ENCODE measurements around the gene OSTC.

OSTC gene

DNA sequence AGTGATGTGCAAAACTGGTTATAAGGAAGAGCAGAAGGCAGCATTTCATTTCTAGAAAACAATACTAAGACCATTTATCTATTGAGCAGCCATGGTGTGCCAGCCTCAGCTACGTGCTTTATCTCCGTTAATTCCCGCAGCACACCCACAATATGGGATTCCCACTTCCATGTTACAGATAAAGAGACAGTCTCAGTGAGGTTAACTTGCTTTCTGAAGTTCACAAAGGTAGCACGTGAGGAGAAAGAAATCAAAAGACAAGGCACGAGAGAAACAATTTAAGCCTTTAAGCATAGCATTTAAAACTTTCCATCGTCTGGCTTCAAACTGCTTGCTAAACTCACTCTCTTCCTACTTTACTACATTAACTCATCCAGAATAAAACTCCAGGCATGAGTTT, 38.0 kb upstream of the OSTC start:
- no peak overlapping the region for H2AFZ ChIP-seq (ENCODE audit: low read length)
- H3K9me2 ChIP-seq (replicated peaks; ENCODE audit: low read depth, low read length), result no peaks in the 10 kb centered on the region
- no peaks in the 10 kb centered on the region for H3K9me3 ChIP-seq (ENCODE audit: insufficient read depth, low read depth, low read length)
- no peaks in the 10 kb centered on the region for H3K4me1 ChIP-seq (ENCODE audit: insufficient read depth, low read length, poor library complexity, severe bottlenecking)
- H3K36me3 ChIP-seq (ENCODE audit: insufficient read depth, low read length), result no peaks in the 10 kb centered on the region
- no peaks in the 10 kb centered on the region for H4K20me1 ChIP-seq (ENCODE audit: insufficient read depth, low read length, poor library complexity, severe bottlenecking)
- H3K9ac ChIP-seq (ENCODE audit: low read depth, low read length, poor library complexity, severe bottlenecking), result no peak overlapping the region
- H3K79me2 ChIP-seq (ENCODE audit: insufficient read depth, low read length), result no peaks in the 10 kb centered on the region
- no peaks in the 10 kb centered on the region for H3K27me3 ChIP-seq (ENCODE audit: insufficient read depth, low read length, poor library complexity, severe bottlenecking)
- H3K4me3 ChIP-seq (ENCODE audit: low read length, poor library complexity, severe bottlenecking), result no peak overlapping the region
- TF ChIP-seq EZH2phosphoT487 (IDR thresholded peaks at IDR 0.05; ENCODE audit: borderline replicate concordance), result no peak
- TF ChIP-seq, protein P1, sequence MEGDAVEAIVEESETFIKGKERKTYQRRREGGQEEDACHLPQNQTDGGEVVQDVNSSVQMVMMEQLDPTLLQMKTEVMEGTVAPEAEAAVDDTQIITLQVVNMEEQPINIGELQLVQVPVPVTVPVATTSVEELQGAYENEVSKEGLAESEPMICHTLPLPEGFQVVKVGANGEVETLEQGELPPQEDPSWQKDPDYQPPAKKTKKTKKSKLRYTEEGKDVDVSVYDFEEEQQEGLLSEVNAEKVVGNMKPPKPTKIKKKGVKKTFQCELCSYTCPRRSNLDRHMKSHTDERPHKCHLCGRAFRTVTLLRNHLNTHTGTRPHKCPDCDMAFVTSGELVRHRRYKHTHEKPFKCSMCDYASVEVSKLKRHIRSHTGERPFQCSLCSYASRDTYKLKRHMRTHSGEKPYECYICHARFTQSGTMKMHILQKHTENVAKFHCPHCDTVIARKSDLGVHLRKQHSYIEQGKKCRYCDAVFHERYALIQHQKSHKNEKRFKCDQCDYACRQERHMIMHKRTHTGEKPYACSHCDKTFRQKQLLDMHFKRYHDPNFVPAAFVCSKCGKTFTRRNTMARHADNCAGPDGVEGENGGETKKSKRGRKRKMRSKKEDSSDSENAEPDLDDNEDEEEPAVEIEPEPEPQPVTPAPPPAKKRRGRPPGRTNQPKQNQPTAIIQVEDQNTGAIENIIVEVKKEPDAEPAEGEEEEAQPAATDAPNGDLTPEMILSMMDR (conservative IDR thresholded peaks at IDR 0.05; ENCODE audit: low read length), result no peak
- no peaks in the 10 kb centered on the region for H3F3A ChIP-seq (ENCODE audit: low read depth)
- H3K4me2 ChIP-seq (ENCODE audit: low read depth, low read length, poor library complexity, severe bottlenecking), result no peak overlapping the region

DNA sequence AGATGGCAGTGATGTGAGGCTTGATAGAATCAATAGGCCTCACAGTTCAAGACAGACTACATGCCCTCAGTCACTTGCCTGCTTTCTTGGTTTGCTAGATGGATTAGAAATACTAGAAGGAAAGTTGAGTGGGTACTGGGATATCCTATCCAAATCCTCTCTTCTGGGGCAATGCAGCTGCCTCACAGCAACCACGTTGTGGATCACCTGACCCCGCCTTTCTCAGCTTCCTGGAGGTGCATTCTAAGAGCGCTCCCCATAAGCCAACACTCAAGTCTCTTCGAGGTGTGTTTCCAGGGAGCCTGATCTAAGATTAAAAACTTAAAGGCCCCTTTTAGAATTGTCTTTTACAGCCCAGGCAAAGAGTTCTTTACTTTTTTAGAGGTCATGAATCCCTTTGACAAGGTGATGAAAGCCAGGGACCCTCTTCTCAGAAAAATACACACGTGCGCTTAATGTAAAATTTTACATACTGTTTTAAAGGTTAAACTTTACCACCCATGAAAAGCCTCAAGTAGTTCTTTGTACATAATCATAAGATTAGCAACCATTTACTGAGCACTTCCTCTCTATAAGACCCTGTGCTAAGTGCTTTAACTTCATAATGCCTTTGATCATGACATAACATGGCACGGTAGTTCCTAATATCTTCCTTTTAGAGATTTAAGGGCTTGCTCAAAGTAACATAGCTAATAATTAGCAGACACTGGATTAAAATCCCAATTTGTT, 30.9 kb upstream of the OSTC start:
- Histone ChIP-seq H3K79me2 (ENCODE audit: insufficient read depth, low read length) (peaks cover 42% of the 10 kb centered on the region), H3K27me3 (ENCODE audit: insufficient read depth, low read length, poor library complexity, severe bottlenecking) (peaks cover 7% of the 10 kb centered on the region), H3K4me3 (ENCODE audit: low read length, poor library complexity, severe bottlenecking) (peak overlapping the region; percentile 85), H4K20me1 (ENCODE audit: insufficient read depth, low read length, poor library complexity, severe bottlenecking) (peaks cover 41% of the 10 kb centered on the region), H2AFZ (ENCODE audit: low read length) (peak overlapping the region; percentile 86), H3K4me2 (ENCODE audit: low read depth, low read length, poor library complexity, severe bottlenecking) (peak overlapping the region; percentile 77), H3K4me1 (ENCODE audit: insufficient read depth, low read length, poor library complexity, severe bottlenecking) (peaks cover 47% of the 10 kb centered on the region), H3K36me3 (ENCODE audit: insufficient read depth, low read length) (peaks cover 31% of the 10 kb centered on the region; the same call in 1 of the 2 replicates), H3K9ac (ENCODE audit: low read depth, low read length, poor library complexity, severe bottlenecking) (peak overlapping the region; percentile 39), H3K9me2 (replicated peaks; ENCODE audit: low read depth, low read length) (no peaks in the 10 kb centered on the region), H3F3A (ENCODE audit: low read depth) (no peaks in the 10 kb centered on the region), H3K9me3 (ENCODE audit: insufficient read depth, low read depth, low read length) (no peaks in the 10 kb centered on the region)
- TF ChIP-seq, protein P1 (conservative IDR thresholded peaks at IDR 0.05; ENCODE audit: low read length), result no peak

DNA sequence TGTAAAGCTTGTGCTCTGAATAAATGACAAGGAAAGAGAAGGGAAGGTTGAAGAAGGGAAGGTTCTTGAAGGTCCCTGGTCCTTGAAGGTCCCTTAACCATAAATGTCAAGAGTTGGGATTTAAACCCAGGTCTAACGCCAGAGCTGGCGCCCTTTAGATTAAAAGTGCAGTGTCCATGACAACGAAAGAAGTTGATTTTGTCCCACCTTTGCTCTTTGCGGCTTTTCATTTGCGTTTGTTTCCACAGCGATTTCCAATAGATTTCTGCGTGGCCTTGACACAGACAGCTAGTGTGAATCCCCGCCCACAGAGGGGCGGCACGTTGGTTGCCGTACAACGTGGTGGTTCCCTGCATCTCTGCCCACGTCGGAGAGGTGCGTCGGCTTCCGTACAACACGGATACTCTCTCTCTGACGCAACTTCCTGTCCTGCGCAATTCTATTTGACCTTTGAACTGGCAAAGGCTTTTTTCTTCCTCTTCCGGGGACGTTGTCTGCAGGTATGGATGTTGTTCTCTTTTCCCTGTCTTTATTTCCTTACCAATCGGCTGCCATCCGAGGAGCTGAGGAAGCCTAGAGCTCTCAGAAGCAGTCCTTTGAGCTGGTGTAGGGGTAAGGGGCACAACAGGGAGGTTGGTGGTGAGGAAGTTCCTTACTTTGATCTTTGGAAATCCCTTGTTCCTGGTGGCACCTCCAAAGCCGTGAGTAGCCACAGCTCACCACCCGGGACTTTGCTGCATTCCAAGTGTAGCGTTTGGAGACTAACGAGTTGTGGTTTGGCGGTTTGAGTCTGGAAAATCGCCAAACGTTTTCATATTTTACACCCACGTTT, 30.1 kb upstream of the OSTC start, which contains the start of gene RPL34:
Gene RPL34, plus strand, starts transcription at position 476 of the 832 bp plus-strand sequence. CDS start 1,384 bp downstream, outside the sequence.
- Histone ChIP-seq H4K20me1 (ENCODE audit: insufficient read depth, low read length, poor library complexity, severe bottlenecking) (peaks cover 45% of the 10 kb centered on the region), H3K9me3 (ENCODE audit: insufficient read depth, low read depth, low read length) (no peaks in the 10 kb centered on the region), H3K4me1 (ENCODE audit: insufficient read depth, low read length, poor library complexity, severe bottlenecking) (peaks cover 50% of the 10 kb centered on the region), H3K4me2 (ENCODE audit: low read depth, low read length, poor library complexity, severe bottlenecking) (peak within 1 kb of the TSS; percentile 95), H3F3A (ENCODE audit: low read depth) (no peaks in the 10 kb centered on the region), H3K27me3 (ENCODE audit: insufficient read depth, low read length, poor library complexity, severe bottlenecking) (peaks cover 7% of the 10 kb centered on the region), H2AFZ (ENCODE audit: low read length) (peak within 1 kb of the TSS; percentile 86), H3K9me2 (replicated peaks; ENCODE audit: low read depth, low read length) (no peaks in the 10 kb centered on the region), H3K79me2 (ENCODE audit: insufficient read depth, low read length) (peaks cover 50% of the 10 kb centered on the region), H3K36me3 (ENCODE audit: insufficient read depth, low read length) (peaks cover 38% of the 10 kb centered on the region; the same call in 1 of the 2 replicates), H3K4me3 (ENCODE audit: low read length, poor library complexity, severe bottlenecking) (peak within 1 kb of the TSS; percentile 85), H3K9ac (ENCODE audit: low read depth, low read length, poor library complexity, severe bottlenecking) (peak within 1 kb of the TSS; percentile 92)
- TF ChIP-seq EZH2phosphoT487 (IDR thresholded peaks at IDR 0.05; ENCODE audit: borderline replicate concordance), result no peak
- TF ChIP-seq, protein P1 (conservative IDR thresholded peaks at IDR 0.05; ENCODE audit: low read length), result no peak

Data from Loucy (cell line).